Erythroblast (primary cell): ENCODE data around the gene SFSWAP.

Source experiments
- GATA1 ChIP-seq: IDR thresholded peaks from 2 replicates; pipeline ENCODE4 v1.6.1; 2011; ENCODE audit warnings: low read depth, mild to moderate bottlenecking, control low read depth, low read length, moderate library complexity
- POLR2A ChIP-seq: IDR thresholded peaks from 2 replicates; pipeline ENCODE4 v1.6.1; 2011; ENCODE audit warnings: mild to moderate bottlenecking, low read length

DNA sequence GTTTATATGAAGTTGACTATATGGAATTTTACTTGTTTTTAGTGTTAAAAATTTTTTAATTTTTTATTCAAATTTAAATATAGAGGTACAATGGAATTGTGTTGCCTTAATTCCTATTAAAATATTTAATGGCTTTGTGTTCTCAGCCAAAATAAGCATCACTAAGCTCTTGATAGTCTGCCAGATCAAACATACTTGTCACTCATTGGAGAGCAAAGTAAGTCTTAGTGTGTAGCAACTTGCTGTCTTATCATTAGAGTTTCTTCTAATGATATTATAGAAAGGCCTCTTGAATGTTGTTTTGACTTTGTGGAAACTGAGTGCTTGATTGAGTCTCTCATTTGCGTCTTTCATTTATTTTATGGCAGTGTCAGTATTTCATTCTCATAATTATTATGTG, 10.7 kb downstream of the SFSWAP start:
- TF ChIP-seq POLR2A, result no peak
- TF ChIP-seq GATA1, result no peak
